22Rv1 (cell line): ENCODE data around the gene MREG.

Experiments
- CTCF ChIP-seq: fragments of 450-650 bp; IDR thresholded peaks from 2 replicates; pipeline ENCODE4 v1.5.1; 2017; ENCODE audit warnings: mild to moderate bottlenecking
- ZFX ChIP-seq: fragments of 450-650 bp; IDR thresholded peaks from 2 replicates; pipeline ENCODE4 v1.6.1; 2017; ENCODE audit warnings: antibody characterized with exemption, borderline replicate concordance

DNA sequence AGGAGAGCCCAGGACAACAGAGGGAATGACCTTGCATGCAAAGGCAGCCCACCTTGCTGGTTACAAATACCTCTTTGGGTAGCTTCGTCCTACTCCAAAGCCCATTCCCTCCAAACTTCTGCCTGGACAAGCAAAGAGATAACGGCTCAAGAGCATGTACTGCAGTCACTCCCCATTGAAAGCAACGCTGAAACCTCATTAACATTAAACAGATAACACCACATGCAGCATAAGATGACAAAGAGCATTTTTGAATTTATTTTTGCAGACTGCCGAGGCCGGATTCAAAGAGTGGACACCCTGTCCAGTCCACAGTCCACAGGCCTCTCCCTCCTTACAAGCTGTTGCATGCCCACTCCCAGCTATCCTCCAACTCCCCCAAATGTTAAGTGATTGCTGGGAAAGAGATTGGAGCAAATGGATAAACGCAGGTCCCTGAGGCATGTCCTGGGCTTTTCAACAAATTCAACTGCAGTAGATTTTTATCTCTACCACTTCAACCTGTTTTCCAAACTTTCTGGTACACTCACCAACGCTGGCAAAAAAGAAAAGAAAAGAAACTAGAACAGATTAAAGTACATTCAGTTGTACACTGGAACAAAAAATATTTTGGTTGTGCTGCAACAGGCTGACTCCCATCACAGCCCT lies 40.1 kb downstream of the MREG start:
- no peak for TF ChIP-seq CTCF
- TF ChIP-seq ZFX, result no peak
